Muscle layer of duodenum (tissue), 2 donors: ENCODE measurements around the gene PDE2A.

Source experiments
- H3K27ac ChIP-seq: one replicate; pipeline ENCODE4 v1.7.0; 2013; ENCODE audit warnings: mild to moderate bottlenecking, low read length
- H3K27me3 ChIP-seq: one replicate; pipeline ENCODE4 v1.7.0; 2013; ENCODE audit warnings: low read depth, mild to moderate bottlenecking, control low read depth, low read length
- H3K36me3 ChIP-seq, 2 donors: one replicate each; pipeline ENCODE4 v1.7.0; 2013; ENCODE audit warnings: low read length in 2 of 2, control low read depth in 1 of 2, mild to moderate bottlenecking in 1 of 2; ENCODE audit not compliant: insufficient read depth in 2 of 2, control insufficient read depth in 1 of 2
- H3K4me1 ChIP-seq, 2 donors: one replicate each; pipeline ENCODE4 v1.7.0; 2013; ENCODE audit warnings: low read length in 2 of 2, mild to moderate bottlenecking in 2 of 2, control low read depth in 1 of 2, moderate library complexity in 1 of 2; ENCODE audit not compliant: insufficient read depth in 2 of 2, control insufficient read depth in 1 of 2
- H3K4me3 ChIP-seq, 2 donors: one replicate each; pipeline ENCODE4 v1.7.0; 2013; ENCODE audit warnings: low read length in 2 of 2, low read depth in 1 of 2, mild to moderate bottlenecking in 1 of 2
- H3K9me3 ChIP-seq, 2 donors: one replicate each; pipeline ENCODE4 v1.7.0; 2013; ENCODE audit warnings: low read length in 2 of 2, control low read depth in 1 of 2, mild to moderate bottlenecking in 1 of 2; ENCODE audit not compliant: control insufficient read depth in 1 of 2
- donor health status: healthy.

PDE2A gene

GRCh38 chr11:72604256-72604655 is 70.0 kb downstream of the PDE2A start:
- Histone ChIP-seq H3K27ac (no peak overlapping the region), H3K4me1 (peaks cover 0 to 13% of the 10 kb centered on the region in 2 donors), H3K4me3 (no peak overlapping the region), H3K9me3 (no peaks in the 10 kb centered on the region), H3K27me3 (no peaks in the 10 kb centered on the region), H3K36me3 (no peaks in the 10 kb centered on the region)

GRCh38 chr11:72602250-72602904 is 71.8 kb downstream of the PDE2A start:
- Histone ChIP-seq H3K4me3 (no peak overlapping the region), H3K27me3 (no peaks in the 10 kb centered on the region), H3K9me3 (no peaks in the 10 kb centered on the region), H3K27ac (no peak overlapping the region), H3K4me1 (peaks cover 0 to 7% of the 10 kb centered on the region in 2 donors), H3K36me3 (no peaks in the 10 kb centered on the region)

GRCh38 chr11:72600557-72600956 is 73.7 kb downstream of the PDE2A start:
- Histone ChIP-seq H3K4me3 (no peak overlapping the region), H3K27me3 (no peaks in the 10 kb centered on the region), H3K27ac (no peak overlapping the region), H3K9me3 (no peaks in the 10 kb centered on the region), H3K4me1 (no peaks in the 10 kb centered on the region), H3K36me3 (no peaks in the 10 kb centered on the region)

- no peak overlapping the region for H3K4me3 ChIP-seq
- no peaks in the 10 kb centered on the region for H3K4me1 ChIP-seq
- H3K36me3 ChIP-seq: no peaks in the 10 kb centered on the region
- no peak overlapping the region for H3K27ac ChIP-seq
- no peaks in the 10 kb centered on the region for H3K27me3 ChIP-seq
- H3K9me3 ChIP-seq: no peaks in the 10 kb centered on the region
These were observed 74.7 kb downstream of the PDE2A start for GRCh38 chr11:72599325-72600117.

GRCh38 chr11:72598906-72599305 is 75.3 kb downstream of the PDE2A start:
- Histone ChIP-seq H3K36me3 (peaks cover 0 to 5% of the 10 kb centered on the region in 2 donors), H3K27me3 (no peaks in the 10 kb centered on the region), H3K27ac (no peak overlapping the region), H3K4me3 (no peak overlapping the region), H3K9me3 (no peaks in the 10 kb centered on the region), H3K4me1 (no peaks in the 10 kb centered on the region)

GRCh38 chr11:72598466-72598865 is 75.8 kb downstream of the PDE2A start:
- no peak overlapping the region for H3K27ac ChIP-seq
- no peak overlapping the region for H3K4me3 ChIP-seq
- H3K27me3 ChIP-seq: no peaks in the 10 kb centered on the region
- H3K9me3 ChIP-seq: no peaks in the 10 kb centered on the region
- no peaks in the 10 kb centered on the region for H3K4me1 ChIP-seq
- peaks cover 0 to 5% of the 10 kb centered on the region in 2 donors for H3K36me3 ChIP-seq

GRCh38 chr11:72597721-72598120 is 76.5 kb downstream of the PDE2A start:
- Histone ChIP-seq H3K36me3 (peaks cover 0 to 5% of the 10 kb centered on the region in 2 donors), H3K4me3 (no peak overlapping the region), H3K27me3 (no peaks in the 10 kb centered on the region), H3K27ac (no peak overlapping the region), H3K9me3 (no peaks in the 10 kb centered on the region), H3K4me1 (no peaks in the 10 kb centered on the region)

GRCh38 chr11:72595292-72595684 is 78.9 kb downstream of the PDE2A start:
- Histone ChIP-seq H3K9me3 (no peaks in the 10 kb centered on the region), H3K27me3 (peaks cover 7% of the 10 kb centered on the region), H3K4me1 (peaks cover 0 to 2% of the 10 kb centered on the region in 2 donors), H3K36me3 (peaks cover 0 to 5% of the 10 kb centered on the region in 2 donors), H3K4me3 (no peak overlapping the region), H3K27ac (no peak overlapping the region)

- peaks cover 0 to 8% of the 10 kb centered on the region in 2 donors for H3K4me1 ChIP-seq
- H3K27ac ChIP-seq: no peak overlapping the region
- H3K27me3 ChIP-seq: peaks cover 7% of the 10 kb centered on the region
These were observed 79.5 kb downstream of the PDE2A start for GRCh38 chr11:72594493-72595291.

GRCh38 chr11:72592698-72593495 is 81.3 kb downstream of the PDE2A start:
- Histone ChIP-seq H3K27me3 (peaks cover 7% of the 10 kb centered on the region), H3K4me1 (peaks cover 0 to 8% of the 10 kb centered on the region in 2 donors), H3K27ac (no peak overlapping the region)

More at GRCh38 chr11:72594493-72595291, 79.5 kb downstream of the PDE2A start:
- no peaks in the 10 kb centered on the region for H3K9me3 ChIP-seq
- H3K4me3 ChIP-seq: no peak overlapping the region
- H3K36me3 ChIP-seq: peaks cover 0 to 5% of the 10 kb centered on the region in 2 donors

More at GRCh38 chr11:72592698-72593495, 81.3 kb downstream of the PDE2A start:
- Histone ChIP-seq H3K36me3 (peaks cover 0 to 5% of the 10 kb centered on the region in 2 donors), H3K9me3 (no peaks in the 10 kb centered on the region), H3K4me3 (no peak overlapping the region)
